ENCODE results near the gene TCF12.

TCF12 gene

GRCh38 chr15:57084192-57084591 is 165.7 kb downstream of the TCF12 start:
- no peak for DNase-seq (ENCODE audit: low read depth)
- TF ChIP-seq CTCF (IDR thresholded peaks at IDR 0.05; ENCODE audit: low read depth, low read length, missing control alignments) = no peak
- in situ Hi-C loops (cut with HindIII; ENCODE audit: low sequenced_read_pairs) = no loop called here
- no peak overlapping the region for H3K4me3 ChIP-seq (ENCODE audit: low read depth, low read length)

GRCh38 chr15:57085267-57085666 is 166.8 kb downstream of the TCF12 start:
- in situ Hi-C loops (cut with HindIII; ENCODE audit: low sequenced_read_pairs) = no loop called here
- no peak for DNase-seq (ENCODE audit: low read depth)
- no peak overlapping the region for H3K4me3 ChIP-seq (ENCODE audit: low read depth, low read length)
- no peak for TF ChIP-seq CTCF (IDR thresholded peaks at IDR 0.05; ENCODE audit: low read depth, low read length, missing control alignments)

- DNase-seq (ENCODE audit: low read depth) = no peak
- H3K4me3 ChIP-seq (ENCODE audit: low read depth, low read length) = no peak overlapping the region
- in situ Hi-C loops (cut with HindIII; ENCODE audit: low sequenced_read_pairs) = no loop called here
- TF ChIP-seq CTCF (IDR thresholded peaks at IDR 0.05; ENCODE audit: low read depth, low read length, missing control alignments) = no peak
These were observed 168.5 kb downstream of the TCF12 start for GRCh38 chr15:57086857-57087427.

- no peak for DNase-seq (ENCODE audit: low read depth)
- no peak for TF ChIP-seq CTCF (IDR thresholded peaks at IDR 0.05; ENCODE audit: low read depth, low read length, missing control alignments)
- no peak overlapping the region for H3K4me3 ChIP-seq (ENCODE audit: low read depth, low read length)
- in situ Hi-C loops (cut with HindIII; ENCODE audit: low sequenced_read_pairs) = no loop called here
These were observed 171.5 kb downstream of the TCF12 start for GRCh38 chr15:57089815-57090495.

GRCh38 chr15:57090496-57090859 is 172.0 kb downstream of the TCF12 start:
- in situ Hi-C loops (cut with HindIII; ENCODE audit: low sequenced_read_pairs) = no loop called here
- no peak overlapping the region for H3K4me3 ChIP-seq (ENCODE audit: low read depth, low read length)

GRCh38 chr15:57091636-57092035 is 173.2 kb downstream of the TCF12 start:
- no peak overlapping the region for H3K4me3 ChIP-seq (ENCODE audit: low read depth, low read length)
- TF ChIP-seq CTCF (IDR thresholded peaks at IDR 0.05; ENCODE audit: low read depth, low read length, missing control alignments) = no peak
- no peak for DNase-seq (ENCODE audit: low read depth)
- in situ Hi-C loops (cut with HindIII; ENCODE audit: low sequenced_read_pairs) = no loop called here

More at GRCh38 chr15:57090496-57090859, 172.0 kb downstream of the TCF12 start:
- no peak for DNase-seq (ENCODE audit: low read depth)
- TF ChIP-seq CTCF (IDR thresholded peaks at IDR 0.05; ENCODE audit: low read depth, low read length, missing control alignments) = no peak

Measured in astrocyte of the cerebellum (primary cell).